Middle frontal gyrus (tissue), 1 donor: Measurements from ENCODE around the gene BRAT1.
A peak's percentile ranks its signal among the peaks of the same experiment; 100 is the strongest.
"Not testable (repeated sequence)": the region's sequence is repeated elsewhere in the genome, so short reads cannot be mapped to it uniquely, and the experiment has no call there.

Experiments
- DNase-seq: peaks from one replicate; pipeline ENCODE4 v3.0.0-alpha.2; 2015; ENCODE audit warnings: low spot score; ENCODE audit errors: extremely low spot score

Gene BRAT1

GRCh38 chr7:2555121-2556052, at the start of gene BRAT1:
BRAT1 (minus strand) TSS chr7:2555524; CDS start chr7:2554431, 1,093 bp downstream.
- peak; percentile 62 for DNase-seq

- DNase-seq = no peak
Measured at GRCh38 chr7:2604608-2605174, 49.4 kb upstream of the BRAT1 start.

GRCh38 chr7:2603044-2603965, 48.0 kb upstream of the BRAT1 start:
- no peak for DNase-seq

- no peak for DNase-seq
Measured at GRCh38 chr7:2602406-2603043, 47.2 kb upstream of the BRAT1 start.

GRCh38 chr7:2601907-2602306, 46.6 kb upstream of the BRAT1 start:
- DNase-seq = no peak

- no peak for DNase-seq
Measured at GRCh38 chr7:2601065-2601464, 45.7 kb upstream of the BRAT1 start.

GRCh38 chr7:2598154-2598823, 43.0 kb upstream of the BRAT1 start:
- DNase-seq = no peak

- DNase-seq = no peak
Measured at GRCh38 chr7:2597273-2597640, 41.9 kb upstream of the BRAT1 start.

GRCh38 chr7:2596464-2597272, 41.3 kb upstream of the BRAT1 start:
- DNase-seq = no peak

- no peak for DNase-seq
Measured at GRCh38 chr7:2595258-2595860, 40.0 kb upstream of the BRAT1 start.

- no peak for DNase-seq
Measured at GRCh38 chr7:2594599-2594998, 39.3 kb upstream of the BRAT1 start.

GRCh38 chr7:2593036-2593727, 37.9 kb upstream of the BRAT1 start:
- DNase-seq = no peak

GRCh38 chr7:2592375-2592865, 37.1 kb upstream of the BRAT1 start:
- no peak for DNase-seq

- not testable (repeated sequence) for DNase-seq
Measured at GRCh38 chr7:2589941-2590340, 34.6 kb upstream of the BRAT1 start.

- no peak for DNase-seq
Measured at GRCh38 chr7:2589341-2589740, 34.0 kb upstream of the BRAT1 start.

GRCh38 chr7:2587778-2588177, 32.5 kb upstream of the BRAT1 start:
- DNase-seq = no peak

- no peak for DNase-seq
Measured at GRCh38 chr7:2587134-2587533, 31.8 kb upstream of the BRAT1 start.

GRCh38 chr7:2586326-2587020, 31.1 kb upstream of the BRAT1 start:
- no peak for DNase-seq
